HepG2 (cell line): ENCODE results near the gene RETREG2. TPM values are rescaled to one million over a fixed set of nuclear protein-coding genes. Genes with fewer than 3 reads are reported as not detected.

ENCODE experiments used
- CEBPZ ChIP-seq: IDR thresholded peaks from 2 replicates; pipeline ENCODE4 v1.6.1; 2012; ENCODE audit warnings: low read length, improper control_type of control experiment
- CREB1 ChIP-seq, 2 experiments: fragments of 450-650 bp in 1 of 2; IDR thresholded peaks; 2 replicates each; pipeline ENCODE4 v1.6.1; 2016 to 2017; ENCODE audit warnings: control low read depth in 1 of 2, mild to moderate bottlenecking in 1 of 2, missing compliant biosample characterization in 1 of 2, missing genetic modification characterization in 1 of 2
- CREB3 ChIP-seq: sonication (generic); formaldehyde crosslinking; IDR thresholded peaks from 2 replicates; pipeline ENCODE4 v1.5.0; 2020; ENCODE audit warnings: missing genetic modification reagents
- EP300 ChIP-seq, 3 experiments: sonication (generic) in 1 of 3; formaldehyde crosslinking in 1 of 3; IDR thresholded peaks; 2 replicates each; pipeline versions ENCODE4 v1.5.1 to v1.6.1; 2011 to 2020; ENCODE audit warnings: low read depth in 2 of 3, low read length in 2 of 3, borderline replicate concordance in 1 of 3, improper control_type of control experiment in 1 of 3, mild to moderate bottlenecking in 1 of 3, missing genetic modification reagents in 1 of 3, moderate library complexity in 1 of 3
- HNRNPH1 ChIP-seq: fragments of 200-400 bp; formaldehyde crosslinking; optimal IDR thresholded peaks from 2 replicates; pipeline ENCODE3; 2017; ENCODE audit warnings: mild to moderate bottlenecking, low read depth, low read length
- KLF13 ChIP-seq: sonication (generic); formaldehyde crosslinking; IDR thresholded peaks from 2 replicates; pipeline ENCODE4 v1.4.0; 2020; ENCODE audit warnings: mild to moderate bottlenecking, missing genetic modification reagents
- SIN3A ChIP-seq: IDR thresholded peaks from 2 replicates; pipeline ENCODE4 v1.6.1; 2011; ENCODE audit warnings: low read depth, mild to moderate bottlenecking, control low read depth, low read length, borderline replicate concordance
- SPEN ChIP-seq: sonication (generic); formaldehyde crosslinking; IDR thresholded peaks from 2 replicates; pipeline ENCODE4 v1.5.1; 2020; ENCODE audit warnings: low read depth, mild to moderate bottlenecking, missing genetic modification reagents
- ZBTB40 ChIP-seq, 2 experiments: fragments of 450-650 bp in 1 of 2; sonication (generic) in 1 of 2; formaldehyde crosslinking in 1 of 2; IDR thresholded peaks; 2 replicates each; pipeline versions ENCODE4 v1.6.1 to v1.8.0; 2016 to 2022; ENCODE audit warnings: antibody characterized with exemption in 1 of 2, mild to moderate bottlenecking in 1 of 2, missing genetic modification reagents in 1 of 2
- polyA plus RNA-seq, 8 experiments: library from polyadenylated mRNA; depleted of rRNA in 3 of 8; stranded (reverse) in 7 of 8; unstranded in 1 of 8; fragments of >200 nt; fragmentation: Illumina TruSeq in 4 of 8; extraction: Trizol in 4 of 8; gene quantifications; 2 replicates each; pipeline versions ENCODE4 v1.2.1 to v1.2.3, GENCODE V29; 2011 to 2016; ENCODE audit warnings: low read depth in 4 of 8, missing spikeins in 1 of 8, mixed read lengths in 1 of 8; ENCODE audit not compliant: insufficient read depth in 1 of 8
- total RNA-seq, 5 experiments: library from RNA; depleted of rRNA; stranded (reverse); fragments of >200 nt; fragmentation: Illumina TruSeq; extraction: Trizol; gene quantifications; 2 replicates each; pipeline ENCODE4 v1.2.3, GENCODE V29; 2016; ENCODE audit warnings: low read depth in 1 of 5

The RETREG2 gene
- total and polyA plus RNA-seq, 2 of the 13 experiments (the other 11 are each of a cell fraction or from before 2014, with no cell fraction given), result 86.0 to 134 TPM

GRCh38 chr2:219214141-219214540 lies 36.1 kb downstream of the RETREG2 start (continued):
- no peak for TF ChIP-seq CEBPZ
- no peak for TF ChIP-seq EP300 (IDR thresholded peaks at IDR 0.05; ENCODE audit: low read depth in 2 of 2, low read length in 2 of 2)
- no peak for TF ChIP-seq EP300 (CRISPR knock-in tag; IDR thresholded peaks at IDR 0.05; ENCODE audit: borderline replicate concordance)
- no peak for TF ChIP-seq CREB1 (IDR thresholded peaks at IDR 0.05)
- TF ChIP-seq CREB1 (CRISPR knock-in tag; IDR thresholded peaks at IDR 0.05), result no peak
- TF ChIP-seq SIN3A, result no peak
- no peak for TF ChIP-seq ZBTB40 (IDR thresholded peaks at IDR 0.05)
- no peak for TF ChIP-seq ZBTB40 (CRISPR knock-in tag; IDR thresholded peaks at IDR 0.05)
- no peak for TF ChIP-seq HNRNPH1
- TF ChIP-seq KLF13 (CRISPR knock-in tag), result no peak
- TF ChIP-seq SPEN (CRISPR knock-in tag), result no peak
- no peak for TF ChIP-seq CREB3 (CRISPR knock-in tag)
- TF ChIP-seq, all 625 proteins: peak for 4
